ENCODE results near the gene SPRYD3.
"Not testable (repeated sequence)": the region's sequence is repeated elsewhere in the genome, so short reads cannot be mapped to it uniquely, and the experiment has no call there.

SPRYD3 gene

GRCh38 chr12:53034459-53034858 is 44.7 kb downstream of the SPRYD3 start:
- Histone ChIP-seq H3F3A (ENCODE audit: insufficient read depth) (peaks cover 31% of the 10 kb centered on the region; the same call in 1 of the 2 replicates), H3K4me2 (ENCODE audit: low read depth, low read length, poor library complexity, severe bottlenecking) (no peak overlapping the region), H2AFZ (ENCODE audit: low read depth, low read length, severe bottlenecking) (no peak overlapping the region), H3K36me3 (ENCODE audit: low read length) (peaks cover 49% of the 10 kb centered on the region), H3K79me2 (ENCODE audit: insufficient read depth, low read length) (peaks cover 3% of the 10 kb centered on the region; the same call in 1 of the 2 replicates), H3K9ac (ENCODE audit: low read length) (no peak overlapping the region), H3K9me2 (replicated peaks; ENCODE audit: insufficient read depth, low read length) (no peaks in the 10 kb centered on the region), H3K4me3 (ENCODE audit: insufficient read depth, low read length, poor library complexity, severe bottlenecking) (no peak overlapping the region), H3K27me3 (ENCODE audit: low read length) (no peaks in the 10 kb centered on the region), H4K20me1 (ENCODE audit: low read depth, low read length) (peaks cover 5% of the 10 kb centered on the region; the same call in 1 of the 2 replicates), H3K27ac (ENCODE audit: low read depth, low read length) (no peak overlapping the region), H3K9me3 (ENCODE audit: insufficient read depth, low read length) (no peaks in the 10 kb centered on the region)
- TF ChIP-seq EZH2phosphoT487 (conservative IDR thresholded peaks at IDR 0.05; ENCODE audit: low read length) = no peak
- TF ChIP-seq CTCF (IDR thresholded peaks at IDR 0.05; ENCODE audit: insufficient read depth, low read length, poor library complexity, severe bottlenecking) = no peak

- H2AFZ ChIP-seq (ENCODE audit: low read depth, low read length, severe bottlenecking); H3K9me3 ChIP-seq (ENCODE audit: insufficient read depth, low read length); H3K9ac ChIP-seq (ENCODE audit: low read length); H3K9me2 ChIP-seq (replicated peaks; ENCODE audit: insufficient read depth, low read length); H3K27ac ChIP-seq (ENCODE audit: low read depth, low read length); H3K79me2 ChIP-seq (ENCODE audit: insufficient read depth, low read length); H3K27me3 ChIP-seq (ENCODE audit: low read length); H3K4me3 ChIP-seq (ENCODE audit: insufficient read depth, low read length, poor library complexity, severe bottlenecking); H4K20me1 ChIP-seq (ENCODE audit: low read depth, low read length); H3K4me2 ChIP-seq (ENCODE audit: low read depth, low read length, poor library complexity, severe bottlenecking): not testable (repeated sequence)
- Histone ChIP-seq H3K36me3 (ENCODE audit: low read length) (peaks cover 46% of the 10 kb centered on the region), H3F3A (ENCODE audit: insufficient read depth) (peaks cover 25% of the 10 kb centered on the region; the same call in 1 of the 2 replicates)
Observed at GRCh38 chr12:53033832-53034231, 45.4 kb downstream of the SPRYD3 start.

GRCh38 chr12:53031616-53032015 is 47.6 kb downstream of the SPRYD3 start:
- Histone ChIP-seq H3F3A (ENCODE audit: insufficient read depth) (peaks cover 15% of the 10 kb centered on the region), H3K9me3 (ENCODE audit: insufficient read depth, low read length) (no peaks in the 10 kb centered on the region), H3K9ac (ENCODE audit: low read length) (no peak overlapping the region), H3K27ac (ENCODE audit: low read depth, low read length) (no peak overlapping the region), H4K20me1 (ENCODE audit: low read depth, low read length) (peaks cover 5% of the 10 kb centered on the region; the same call in 1 of the 2 replicates), H3K79me2 (ENCODE audit: insufficient read depth, low read length) (peaks cover 3% of the 10 kb centered on the region; the same call in 1 of the 2 replicates), H3K4me3 (ENCODE audit: insufficient read depth, low read length, poor library complexity, severe bottlenecking) (no peak overlapping the region), H3K27me3 (ENCODE audit: low read length) (no peaks in the 10 kb centered on the region), H3K9me2 (replicated peaks; ENCODE audit: insufficient read depth, low read length) (no peaks in the 10 kb centered on the region), H3K36me3 (ENCODE audit: low read length) (peaks cover 45% of the 10 kb centered on the region), H2AFZ (ENCODE audit: low read depth, low read length, severe bottlenecking) (no peak overlapping the region), H3K4me2 (ENCODE audit: low read depth, low read length, poor library complexity, severe bottlenecking) (no peak overlapping the region)
- no peak for TF ChIP-seq CTCF (IDR thresholded peaks at IDR 0.05; ENCODE audit: insufficient read depth, low read length, poor library complexity, severe bottlenecking)
- TF ChIP-seq EZH2phosphoT487 (conservative IDR thresholded peaks at IDR 0.05; ENCODE audit: low read length) = no peak

- H2AFZ ChIP-seq (ENCODE audit: low read depth, low read length, severe bottlenecking); H3K9ac ChIP-seq (ENCODE audit: low read length); H3K9me3 ChIP-seq (ENCODE audit: insufficient read depth, low read length); H3K4me3 ChIP-seq (ENCODE audit: insufficient read depth, low read length, poor library complexity, severe bottlenecking); H3K27me3 ChIP-seq (ENCODE audit: low read length); H3K27ac ChIP-seq (ENCODE audit: low read depth, low read length); H3K9me2 ChIP-seq (replicated peaks; ENCODE audit: insufficient read depth, low read length); H3K4me2 ChIP-seq (ENCODE audit: low read depth, low read length, poor library complexity, severe bottlenecking): not testable (repeated sequence)
- Histone ChIP-seq H3F3A (ENCODE audit: insufficient read depth) (peaks cover 24% of the 10 kb centered on the region), H3K36me3 (ENCODE audit: low read length) (peaks cover 69% of the 10 kb centered on the region), H3K79me2 (ENCODE audit: insufficient read depth, low read length) (peaks cover 14% of the 10 kb centered on the region; the same call in 1 of the 2 replicates), H4K20me1 (ENCODE audit: low read depth, low read length) (peaks cover 23% of the 10 kb centered on the region)
Observed at GRCh38 chr12:53027014-53027413, 52.2 kb downstream of the SPRYD3 start.
